ENCODE results near the gene CD164.

Gene CD164

GRCh38 chr6:109322825-109323224 lies 59.4 kb downstream of the CD164 start:
- H3K27ac ChIP-seq, result no peak overlapping the region
- no peak for TF ChIP-seq EZH2 (IDR thresholded peaks at IDR 0.05)
- no peak for TF ChIP-seq FOXP2 (optimal IDR thresholded peaks at IDR 0.05; ENCODE audit: control extremely low read depth, extremely low read length, insufficient read depth)
- TF ChIP-seq POLR2AphosphoS5 (IDR thresholded peaks at IDR 0.05; ENCODE audit: borderline replicate concordance, low read depth, low read length), result no peak
- no peaks in the 10 kb centered on the region for H3K9me3 ChIP-seq (ENCODE audit: low read depth, low read length)
- H3K36me3 ChIP-seq (ENCODE audit: insufficient read depth, low read length), result no peaks in the 10 kb centered on the region
- no peak overlapping the region for H3K9ac ChIP-seq (ENCODE audit: insufficient read length)
- H3K4me3 ChIP-seq, result no peak overlapping the region
- no peak for DNase-seq (ENCODE audit: low read depth, low spot score)

- no peak overlapping the region for H3K9ac ChIP-seq (ENCODE audit: insufficient read length)
- no peaks in the 10 kb centered on the region for H3K36me3 ChIP-seq (ENCODE audit: insufficient read depth, low read length)
- TF ChIP-seq EZH2 (IDR thresholded peaks at IDR 0.05), result no peak
- no peak for TF ChIP-seq POLR2AphosphoS5 (IDR thresholded peaks at IDR 0.05; ENCODE audit: borderline replicate concordance, low read depth, low read length)
- no peak for TF ChIP-seq FOXP2 (optimal IDR thresholded peaks at IDR 0.05; ENCODE audit: control extremely low read depth, extremely low read length, insufficient read depth)
- DNase-seq (ENCODE audit: low read depth, low spot score), result no peak
- no peak overlapping the region for H3K4me3 ChIP-seq
- H3K27ac ChIP-seq, result no peak overlapping the region
- no peaks in the 10 kb centered on the region for H3K9me3 ChIP-seq (ENCODE audit: low read depth, low read length)
These were observed 60.5 kb downstream of the CD164 start for GRCh38 chr6:109321752-109322151.

- Histone ChIP-seq H3K9me3 (ENCODE audit: low read depth, low read length) (no peaks in the 10 kb centered on the region), H3K4me3 (no peak overlapping the region), H3K27ac (no peak overlapping the region), H3K36me3 (ENCODE audit: insufficient read depth, low read length) (no peaks in the 10 kb centered on the region), H3K9ac (ENCODE audit: insufficient read length) (no peak overlapping the region)
- TF ChIP-seq FOXP2 (optimal IDR thresholded peaks at IDR 0.05; ENCODE audit: control extremely low read depth, extremely low read length, insufficient read depth), result no peak
- no peak for DNase-seq (ENCODE audit: low read depth, low spot score)
These were observed 62.2 kb downstream of the CD164 start for GRCh38 chr6:109320072-109320471.

- Histone ChIP-seq H3K9ac (ENCODE audit: insufficient read length) (no peak overlapping the region), H3K4me3 (no peak overlapping the region), H3K36me3 (ENCODE audit: insufficient read depth, low read length) (no peaks in the 10 kb centered on the region), H3K9me3 (ENCODE audit: low read depth, low read length) (no peaks in the 10 kb centered on the region), H3K27ac (no peak overlapping the region)
- DNase-seq (ENCODE audit: low read depth, low spot score), result no peak
- TF ChIP-seq POLR2AphosphoS5 (IDR thresholded peaks at IDR 0.05; ENCODE audit: borderline replicate concordance, low read depth, low read length) (no peak), EZH2 (IDR thresholded peaks at IDR 0.05) (no peak), FOXP2 (optimal IDR thresholded peaks at IDR 0.05; ENCODE audit: control extremely low read depth, extremely low read length, insufficient read depth) (no peak)
These were observed 63.9 kb downstream of the CD164 start for GRCh38 chr6:109318328-109318876.

GRCh38 chr6:109316909-109317308 lies 65.4 kb downstream of the CD164 start:
- H3K9ac ChIP-seq (ENCODE audit: insufficient read length), result no peak overlapping the region
- no peaks in the 10 kb centered on the region for H3K36me3 ChIP-seq (ENCODE audit: insufficient read depth, low read length)
- no peaks in the 10 kb centered on the region for H3K9me3 ChIP-seq (ENCODE audit: low read depth, low read length)
- TF ChIP-seq FOXP2 (optimal IDR thresholded peaks at IDR 0.05; ENCODE audit: control extremely low read depth, extremely low read length, insufficient read depth) (no peak), POLR2AphosphoS5 (IDR thresholded peaks at IDR 0.05; ENCODE audit: borderline replicate concordance, low read depth, low read length) (no peak), EZH2 (IDR thresholded peaks at IDR 0.05) (no peak)
- H3K4me3 ChIP-seq, result no peak overlapping the region
- H3K27ac ChIP-seq, result no peak overlapping the region
- no peak for DNase-seq (ENCODE audit: low read depth, low spot score)
